ENCODE measurements around the gene COL23A1.

Gene COL23A1

GRCh38 chr5:178478370-178478769 lies 111.8 kb downstream of the COL23A1 start:
- H3K27ac ChIP-seq, result no peak overlapping the region
- no peak for TF ChIP-seq CTCF (conservative IDR thresholded peaks at IDR 0.05)

GRCh38 chr5:178477802-178478201 lies 112.4 kb downstream of the COL23A1 start:
- no peak overlapping the region for H3K27ac ChIP-seq
- no peak for TF ChIP-seq CTCF (conservative IDR thresholded peaks at IDR 0.05)

GRCh38 chr5:178476972-178477754 lies 113.0 kb downstream of the COL23A1 start:
- H3K27ac ChIP-seq, result no peak overlapping the region

GRCh38 chr5:178476531-178476930 lies 113.7 kb downstream of the COL23A1 start:
- TF ChIP-seq CTCF (conservative IDR thresholded peaks at IDR 0.05), result no peak
- no peak overlapping the region for H3K27ac ChIP-seq

More at GRCh38 chr5:178476972-178477754, 113.0 kb downstream of the COL23A1 start:
- TF ChIP-seq CTCF (conservative IDR thresholded peaks at IDR 0.05), result no peak

- peak overlapping the region; percentile 39; the same call in 1 of the 2 replicates for H3K27ac ChIP-seq
- no peak for TF ChIP-seq CTCF (conservative IDR thresholded peaks at IDR 0.05)
These were observed 114.8 kb downstream of the COL23A1 start for GRCh38 chr5:178475422-178475821.

- no peak for TF ChIP-seq CTCF (conservative IDR thresholded peaks at IDR 0.05)
- H3K27ac ChIP-seq, result peak overlapping the region; percentile 39; the same call in 1 of the 2 replicates
These were observed 115.5 kb downstream of the COL23A1 start for GRCh38 chr5:178474562-178475184.

- TF ChIP-seq CTCF (conservative IDR thresholded peaks at IDR 0.05), result no peak
- H3K27ac ChIP-seq, result no peak overlapping the region; the same call in 1 of the 2 replicates
These were observed 116.3 kb downstream of the COL23A1 start for GRCh38 chr5:178473854-178474253.

All from VCaP (cell line).